ENCODE results near the gene SMOC2. TPM values are rescaled to one million over a fixed set of nuclear protein-coding genes. Genes with fewer than 3 reads are reported as not detected.
A peak's percentile ranks its signal among the peaks of the same experiment; 100 is the strongest.

Gene SMOC2
- total and polyA plus RNA-seq, 4 donors = 1.3 to 6.4 (median 4.6) TPM

GRCh38 chr6:168671028-168671862 lies 230.3 kb downstream of the SMOC2 start:
- Histone ChIP-seq H3K4me1 (ENCODE audit: control insufficient read depth in 5 of 5, insufficient read depth in 5 of 5, low read length in 5 of 5) (no peaks in the 10 kb centered on the region), H3K36me3 (ENCODE audit: control insufficient read depth in 4 of 4, insufficient read depth in 4 of 4, low read length in 4 of 4) (no peaks in the 10 kb centered on the region), H3K9ac (ENCODE audit: insufficient read depth in 1 of 2, low read length in 2 of 2) (no peak overlapping the region), H3K27me3 (ENCODE audit: control insufficient read depth in 3 of 3, insufficient read depth in 3 of 3, low read length in 2 of 3) (peaks cover 0 to 3% (median 0%) of the 10 kb centered on the region in 3 donors), H3K27ac (ENCODE audit: low read depth in 1 of 2, low read length in 1 of 2) (no peak overlapping the region), H3K9me3 (ENCODE audit: control insufficient read depth in 4 of 4, insufficient read depth in 3 of 4, low read length in 3 of 4) (peaks cover 0 to 1% (median 0%) of the 10 kb centered on the region in 4 donors), H3K4me3 (no peak overlapping the region)
- 89 to 91% methylated on average over 19 of the region's 19 CpGs for WGBS, 2 donors
- DNase-seq (peak in 1 of 3 donors; percentile 5), ATAC-seq (ENCODE audit: insufficient read depth, low FRiP score) (no peak)
- no peak for TF ChIP-seq CTCF (IDR thresholded peaks at IDR 0.05; ENCODE audit: control extremely low read depth, extremely low read depth)

- Histone ChIP-seq H3K9me3 (ENCODE audit: control insufficient read depth in 4 of 4, insufficient read depth in 3 of 4, low read length in 3 of 4) (peaks cover 0 to 1% (median 0%) of the 10 kb centered on the region in 4 donors), H3K27me3 (ENCODE audit: control insufficient read depth in 3 of 3, insufficient read depth in 3 of 3, low read length in 2 of 3) (no peaks in the 10 kb centered on the region), H3K4me1 (ENCODE audit: control insufficient read depth in 5 of 5, insufficient read depth in 5 of 5, low read length in 5 of 5) (no peaks in the 10 kb centered on the region), H3K4me3 (no peak overlapping the region), H3K9ac (ENCODE audit: insufficient read depth in 1 of 2, low read length in 2 of 2) (no peak overlapping the region), H3K27ac (ENCODE audit: low read depth in 1 of 2, low read length in 1 of 2) (no peak overlapping the region), H3K36me3 (ENCODE audit: control insufficient read depth in 4 of 4, insufficient read depth in 4 of 4, low read length in 4 of 4) (no peaks in the 10 kb centered on the region)
- WGBS, 2 donors = 79 to 80% methylated on average over 10 of the region's 10 CpGs
- TF ChIP-seq CTCF (IDR thresholded peaks at IDR 0.05; ENCODE audit: control extremely low read depth, extremely low read depth) = no peak
- ATAC-seq (ENCODE audit: insufficient read depth, low FRiP score) = no peak
- DNase-seq = no peak
Observed at GRCh38 chr6:168671863-168672546, 231.0 kb downstream of the SMOC2 start.

GRCh38 chr6:168674595-168674994 lies 233.6 kb downstream of the SMOC2 start:
- TF ChIP-seq CTCF (IDR thresholded peaks at IDR 0.05; ENCODE audit: control extremely low read depth, extremely low read depth) = no peak
- no peaks in the 10 kb centered on the region for H3K4me1 ChIP-seq (ENCODE audit: control insufficient read depth in 5 of 5, insufficient read depth in 5 of 5, low read length in 5 of 5)
- no peak overlapping the region for H3K27ac ChIP-seq (ENCODE audit: low read depth in 1 of 2, low read length in 1 of 2)
- peaks cover 0 to 1% (median 0%) of the 10 kb centered on the region in 4 donors for H3K9me3 ChIP-seq (ENCODE audit: control insufficient read depth in 4 of 4, insufficient read depth in 3 of 4, low read length in 3 of 4)
- no peak overlapping the region for H3K4me3 ChIP-seq
- ATAC-seq (ENCODE audit: insufficient read depth, low FRiP score) (no peak), DNase-seq (no peak)
- H3K27me3 ChIP-seq (ENCODE audit: control insufficient read depth in 3 of 3, insufficient read depth in 3 of 3, low read length in 2 of 3) = no peaks in the 10 kb centered on the region
- no peaks in the 10 kb centered on the region for H3K36me3 ChIP-seq (ENCODE audit: control insufficient read depth in 4 of 4, insufficient read depth in 4 of 4, low read length in 4 of 4)
- 84 to 88% methylated on average over 7 of the region's 7 CpGs for WGBS, 2 donors
- H3K9ac ChIP-seq (ENCODE audit: insufficient read depth in 1 of 2, low read length in 2 of 2) = no peak overlapping the region

All from lung (tissue), 12 donors.